Transverse colon (tissue), 4 donors: ENCODE measurements around the gene PLEKHO2.

Experiments
- CTCF ChIP-seq, 5 experiments: fragments of 200-600 bp in 3 of 5; fragments of 450-650 bp in 2 of 5; sonication (generic) in 3 of 5; IDR thresholded peaks; 1 replicate in 2 of 5; 2 replicates in 3 of 5; pipeline ENCODE4 v1.5.1; 2016 to 2017; ENCODE audit warnings: antibody characterized with exemption in 5 of 5, inconsistent platforms in 3 of 5, mild to moderate bottlenecking in 2 of 5, moderate library complexity in 1 of 5
- EP300 ChIP-seq: sonication (generic); formaldehyde crosslinking; IDR thresholded peaks from one replicate; pipeline ENCODE4 v1.6.1; 2017; ENCODE audit warnings: antibody characterized with exemption, low read depth
- POLR2A ChIP-seq: fragments of 450-650 bp; IDR thresholded peaks from one replicate; pipeline ENCODE4 v1.6.1; 2016; ENCODE audit warnings: antibody characterized with exemption, mild to moderate bottlenecking, moderate library complexity
- POLR2AphosphoS5 ChIP-seq, 3 donors: sonication (generic); formaldehyde crosslinking; IDR thresholded peaks; one replicate each; pipeline ENCODE4 v1.6.1; 2016; ENCODE audit warnings: antibody characterized with exemption in 3 of 3

- TF ChIP-seq CTCF (IDR thresholded peaks at IDR 0.05) = no peak
- TF ChIP-seq POLR2A = no peak
- TF ChIP-seq POLR2AphosphoS5 (IDR thresholded peaks at IDR 0.05) = no peak
- no peak for TF ChIP-seq EP300
These were observed 6.4 kb downstream of the PLEKHO2 start for GRCh38 chr15:64847876-64848716.
